SJSA1 (cell line): ENCODE measurements around the gene SH3BP2. TPM values are rescaled to one million over a fixed set of nuclear protein-coding genes. Genes with fewer than 3 reads are reported as not detected.
"Not testable (repeated sequence)": the region's sequence is repeated elsewhere in the genome, so short reads cannot be mapped to it uniquely, and the experiment has no call there.

Experiments used
- DNase-seq, 2 experiments: peaks; one replicate each; pipeline ENCODE4 v3.0.0-alpha.2; 2015 to 2020; ENCODE audit warnings: low spot score in 2 of 2, low read depth in 1 of 2
- H3K27ac ChIP-seq: fragments of 250-450 bp; sonication (Bioruptor Pico); 2 replicates; pipeline ENCODE4 v1.5.1; 2020; ENCODE audit warnings: mild to moderate bottlenecking, moderate library complexity
- H3K27me3 ChIP-seq: fragments of 250-450 bp; sonication (Bioruptor Pico); replicated peaks from 2 replicates; pipeline ENCODE4 v1.5.1; 2020; ENCODE audit warnings: mild to moderate bottlenecking, moderate library complexity
- H3K36me3 ChIP-seq: fragments of 250-450 bp; sonication (Bioruptor Pico); 2 replicates; pipeline ENCODE4 v1.5.1; 2020; ENCODE audit warnings: mild to moderate bottlenecking
- H3K4me1 ChIP-seq: fragments of 250-450 bp; sonication (Bioruptor Pico); replicated peaks from 2 replicates; pipeline ENCODE4 v1.6.1; 2021; ENCODE audit warnings: mild to moderate bottlenecking
- H3K4me3 ChIP-seq: fragments of 250-450 bp; sonication (Bioruptor Pico); 2 replicates; pipeline ENCODE4 v1.5.1; 2020; ENCODE audit warnings: mild to moderate bottlenecking
- H3K9me3 ChIP-seq: fragments of 250-450 bp; sonication (Bioruptor Pico); replicated peaks from 2 replicates; pipeline ENCODE4 v1.5.1; 2020; ENCODE audit warnings: mild to moderate bottlenecking
- total RNA-seq: library from RNA; depleted of rRNA; stranded (reverse); fragments of >200 nt; shearing (Covaris generic); gene quantifications from 2 replicates; pipeline ENCODE4 v1.2.3, GENCODE V29; 2014

SH3BP2 gene
- total RNA-seq, 1 experiment from 2014 or later, result 7.6 TPM

- Histone ChIP-seq H3K4me3 (peak overlapping the region; percentile 18; the same call in 1 of the 2 replicates), H3K9me3 (no peaks in the 10 kb centered on the region), H3K36me3 (peaks cover 3% of the 10 kb centered on the region; the same call in 1 of the 2 replicates), H3K4me1 (0 out of 2 replicates have a peak, but pooled peaks cover 3% of the 10 kb centered on the region), H3K27me3 (no peaks in the 10 kb centered on the region), H3K27ac (no peak overlapping the region)
- DNase-seq, result no peak
Measured at GRCh38 chr4:2756691-2757350, 36.1 kb upstream of the SH3BP2 start.

- Histone ChIP-seq H3K36me3 (peaks cover 3% of the 10 kb centered on the region; the same call in 1 of the 2 replicates), H3K4me1 (0 out of 2 replicates have a peak, but pooled peaks cover 3% of the 10 kb centered on the region), H3K27me3 (no peaks in the 10 kb centered on the region), H3K27ac (no peak overlapping the region), H3K4me3 (no peak overlapping the region), H3K9me3 (no peaks in the 10 kb centered on the region)
- DNase-seq, result no peak
Measured at GRCh38 chr4:2757426-2757825, 35.5 kb upstream of the SH3BP2 start.

GRCh38 chr4:2761035-2761923 lies 31.6 kb upstream of the SH3BP2 start:
- no peak for DNase-seq
- Histone ChIP-seq H3K9me3 (no peaks in the 10 kb centered on the region), H3K27ac (no peak overlapping the region), H3K4me1 (0 out of 2 replicates have a peak, but pooled peaks cover 3% of the 10 kb centered on the region), H3K27me3 (no peaks in the 10 kb centered on the region), H3K4me3 (no peak overlapping the region), H3K36me3 (no peaks in the 10 kb centered on the region)

- no peaks in the 10 kb centered on the region for H3K4me1 ChIP-seq
- H3K27me3 ChIP-seq, result no peaks in the 10 kb centered on the region
- no peaks in the 10 kb centered on the region for H3K9me3 ChIP-seq
- no peak for DNase-seq
- no peaks in the 10 kb centered on the region for H3K36me3 ChIP-seq
- no peak overlapping the region for H3K4me3 ChIP-seq
- H3K27ac ChIP-seq, result no peak overlapping the region
Measured at GRCh38 chr4:2762048-2762447, 30.8 kb upstream of the SH3BP2 start.

- not testable (repeated sequence) for H3K27me3 ChIP-seq, DNase-seq, H3K27ac ChIP-seq, H3K9me3 ChIP-seq, H3K4me1 ChIP-seq, H3K36me3 ChIP-seq, H3K4me3 ChIP-seq
Measured at GRCh38 chr4:2762486-2763370, 30.2 kb upstream of the SH3BP2 start.

GRCh38 chr4:2763511-2763967 lies 29.3 kb upstream of the SH3BP2 start:
- no peak for DNase-seq
- no peak overlapping the region for H3K27ac ChIP-seq

GRCh38 chr4:2765832-2766526 lies 26.9 kb upstream of the SH3BP2 start:
- H3K4me1 ChIP-seq, result no peaks in the 10 kb centered on the region
- no peak for DNase-seq
- H3K27ac ChIP-seq, result no peak overlapping the region
- H3K36me3 ChIP-seq, result no peaks in the 10 kb centered on the region
- H3K27me3 ChIP-seq, result no peaks in the 10 kb centered on the region
- H3K4me3 ChIP-seq, result no peak overlapping the region
- H3K9me3 ChIP-seq, result no peaks in the 10 kb centered on the region

More at GRCh38 chr4:2763511-2763967, 29.3 kb upstream of the SH3BP2 start:
- H3K9me3 ChIP-seq, result no peaks in the 10 kb centered on the region
- H3K4me1 ChIP-seq, result no peaks in the 10 kb centered on the region
- no peaks in the 10 kb centered on the region for H3K36me3 ChIP-seq
- H3K27me3 ChIP-seq, result no peaks in the 10 kb centered on the region
- H3K4me3 ChIP-seq, result no peak overlapping the region

GRCh38 chr4:2767046-2767704 lies 25.7 kb upstream of the SH3BP2 start:
- H3K4me1 ChIP-seq, result no peaks in the 10 kb centered on the region
- no peaks in the 10 kb centered on the region for H3K36me3 ChIP-seq
- no peak for DNase-seq
- no peak overlapping the region for H3K27ac ChIP-seq
- H3K9me3 ChIP-seq, result no peaks in the 10 kb centered on the region
- H3K27me3 ChIP-seq, result no peaks in the 10 kb centered on the region
- no peak overlapping the region for H3K4me3 ChIP-seq

GRCh38 chr4:2767705-2768074 lies 25.2 kb upstream of the SH3BP2 start:
- Histone ChIP-seq H3K36me3 (no peaks in the 10 kb centered on the region), H3K9me3 (no peaks in the 10 kb centered on the region), H3K4me3 (no peak overlapping the region), H3K27ac (no peak overlapping the region), H3K4me1 (no peaks in the 10 kb centered on the region), H3K27me3 (no peaks in the 10 kb centered on the region)
- no peak for DNase-seq

- Histone ChIP-seq H3K36me3 (no peaks in the 10 kb centered on the region), H3K27ac (no peak overlapping the region), H3K9me3 (no peaks in the 10 kb centered on the region), H3K27me3 (no peaks in the 10 kb centered on the region), H3K4me1 (no peaks in the 10 kb centered on the region), H3K4me3 (no peak overlapping the region)
- DNase-seq, result no peak
Measured at GRCh38 chr4:2768124-2768523, 24.8 kb upstream of the SH3BP2 start.

GRCh38 chr4:2768921-2769336 lies 24.0 kb upstream of the SH3BP2 start:
- no peaks in the 10 kb centered on the region for H3K36me3 ChIP-seq
- H3K4me3 ChIP-seq, result no peak overlapping the region
- H3K4me1 ChIP-seq, result no peaks in the 10 kb centered on the region
- no peak overlapping the region for H3K27ac ChIP-seq
- H3K27me3 ChIP-seq, result no peaks in the 10 kb centered on the region
- H3K9me3 ChIP-seq, result no peaks in the 10 kb centered on the region
- no peak for DNase-seq

GRCh38 chr4:2771264-2771663 lies 21.6 kb upstream of the SH3BP2 start:
- no peak for DNase-seq
- Histone ChIP-seq H3K4me1 (no peaks in the 10 kb centered on the region), H3K27ac (no peak overlapping the region), H3K4me3 (no peak overlapping the region), H3K27me3 (no peaks in the 10 kb centered on the region), H3K36me3 (no peaks in the 10 kb centered on the region), H3K9me3 (no peaks in the 10 kb centered on the region)

GRCh38 chr4:2780643-2781042 lies 12.2 kb upstream of the SH3BP2 start:
- DNase-seq, H3K9me3 ChIP-seq, H3K27me3 ChIP-seq, H3K4me3 ChIP-seq, H3K36me3 ChIP-seq, H3K4me1 ChIP-seq, H3K27ac ChIP-seq: not testable (repeated sequence)
